ENCODE data around the gene PLA2G1B. TPM values are rescaled to one million over a fixed set of nuclear protein-coding genes. Genes with fewer than 3 reads are reported as not detected.

The PLA2G1B gene
- not detected in 2 replicates for total RNA-seq

DNA sequence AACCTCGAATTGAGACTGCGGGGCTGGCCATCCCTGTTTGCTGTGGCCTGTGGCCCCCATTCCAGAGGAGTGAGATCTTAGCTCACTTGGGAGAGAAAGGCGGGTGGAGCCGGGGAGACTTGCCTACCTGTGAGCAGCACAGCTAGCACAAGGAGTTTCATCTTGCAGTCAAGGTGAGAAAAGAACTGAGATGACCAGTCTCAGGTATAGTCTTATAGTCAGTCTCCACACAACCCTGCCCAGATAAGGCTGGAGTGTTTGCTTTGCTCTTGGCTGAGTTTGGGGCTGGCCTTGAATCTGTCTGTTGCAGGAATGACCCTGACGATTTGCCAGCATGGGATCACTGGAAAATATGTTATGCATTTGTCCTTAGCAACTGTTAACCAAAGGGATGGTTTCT lies at the start of gene PLA2G1B:
Gene PLA2G1B (minus strand): TSS at position 187 of the 400 bp plus-strand sequence. CDS start 26 bp downstream, at position 161.
- DNase-seq (ENCODE audit: low read depth), result no peak
- TF ChIP-seq, protein P1, sequence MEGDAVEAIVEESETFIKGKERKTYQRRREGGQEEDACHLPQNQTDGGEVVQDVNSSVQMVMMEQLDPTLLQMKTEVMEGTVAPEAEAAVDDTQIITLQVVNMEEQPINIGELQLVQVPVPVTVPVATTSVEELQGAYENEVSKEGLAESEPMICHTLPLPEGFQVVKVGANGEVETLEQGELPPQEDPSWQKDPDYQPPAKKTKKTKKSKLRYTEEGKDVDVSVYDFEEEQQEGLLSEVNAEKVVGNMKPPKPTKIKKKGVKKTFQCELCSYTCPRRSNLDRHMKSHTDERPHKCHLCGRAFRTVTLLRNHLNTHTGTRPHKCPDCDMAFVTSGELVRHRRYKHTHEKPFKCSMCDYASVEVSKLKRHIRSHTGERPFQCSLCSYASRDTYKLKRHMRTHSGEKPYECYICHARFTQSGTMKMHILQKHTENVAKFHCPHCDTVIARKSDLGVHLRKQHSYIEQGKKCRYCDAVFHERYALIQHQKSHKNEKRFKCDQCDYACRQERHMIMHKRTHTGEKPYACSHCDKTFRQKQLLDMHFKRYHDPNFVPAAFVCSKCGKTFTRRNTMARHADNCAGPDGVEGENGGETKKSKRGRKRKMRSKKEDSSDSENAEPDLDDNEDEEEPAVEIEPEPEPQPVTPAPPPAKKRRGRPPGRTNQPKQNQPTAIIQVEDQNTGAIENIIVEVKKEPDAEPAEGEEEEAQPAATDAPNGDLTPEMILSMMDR (IDR thresholded peaks at IDR 0.05; ENCODE audit: insufficient read depth, low read depth, low read length), result no peak
- no peak within 1 kb of the TSS for H3K4me3 ChIP-seq (ENCODE audit: low read depth, low read length)

DNA sequence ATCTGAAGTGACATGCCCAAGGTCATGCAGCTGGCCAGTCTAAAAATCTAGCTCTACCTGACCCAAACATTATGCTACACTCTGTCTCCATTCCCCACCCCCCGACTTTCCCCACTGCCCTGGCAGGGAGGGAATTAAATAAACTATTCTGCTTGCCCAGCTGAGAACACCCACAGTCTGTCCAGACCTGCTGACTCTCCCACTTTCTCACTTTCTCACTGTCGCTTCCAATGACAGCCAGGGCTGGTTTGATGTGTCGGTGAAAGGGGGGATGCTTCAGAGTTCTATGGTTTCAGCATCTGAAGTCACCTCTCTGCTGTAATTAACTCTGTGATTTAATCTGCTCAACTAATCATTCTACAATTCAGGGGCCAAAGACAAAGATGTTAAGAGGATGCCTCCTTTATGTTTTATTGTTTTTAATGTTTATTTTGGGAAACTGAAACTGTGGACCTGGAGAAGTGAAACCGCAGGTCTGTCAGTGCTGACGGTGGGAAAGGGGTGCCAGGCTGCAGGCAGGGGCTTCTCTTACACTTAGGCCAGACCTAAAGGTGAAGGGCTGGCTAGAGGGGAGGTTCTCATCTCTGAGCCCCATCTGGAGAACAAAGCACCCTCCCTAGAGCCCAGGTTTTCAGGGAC lies 49.5 kb upstream of the PLA2G1B start:
- DNase-seq (ENCODE audit: low read depth), result no peak
- H3K4me3 ChIP-seq (ENCODE audit: low read depth, low read length), result no peak overlapping the region
- TF ChIP-seq, protein P1 (IDR thresholded peaks at IDR 0.05; ENCODE audit: insufficient read depth, low read depth, low read length), result no peak

DNA sequence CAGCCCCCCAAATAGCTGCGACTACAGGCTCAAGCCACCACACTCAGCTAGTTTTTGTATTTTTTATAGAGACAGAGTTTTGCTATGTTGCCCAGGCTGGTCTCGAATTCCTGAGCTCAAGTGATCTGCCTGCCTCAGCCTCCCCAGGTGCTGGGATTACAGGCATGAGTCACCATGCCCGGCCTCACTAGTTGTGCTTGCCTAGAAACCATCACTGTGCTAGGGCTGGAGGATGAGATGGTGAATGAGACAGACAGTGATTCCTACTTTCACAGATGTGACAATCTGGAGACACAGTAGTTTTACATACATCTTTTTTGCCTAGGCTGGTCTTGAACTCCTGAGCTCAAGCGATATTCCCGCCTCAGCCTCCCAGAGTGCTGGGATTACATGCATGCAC lies 48.8 kb upstream of the PLA2G1B start:
- no peak for DNase-seq (ENCODE audit: low read depth)
- H3K4me3 ChIP-seq (ENCODE audit: low read depth, low read length), result no peak overlapping the region
- TF ChIP-seq, protein P1 (IDR thresholded peaks at IDR 0.05; ENCODE audit: insufficient read depth, low read depth, low read length), result no peak

DNA sequence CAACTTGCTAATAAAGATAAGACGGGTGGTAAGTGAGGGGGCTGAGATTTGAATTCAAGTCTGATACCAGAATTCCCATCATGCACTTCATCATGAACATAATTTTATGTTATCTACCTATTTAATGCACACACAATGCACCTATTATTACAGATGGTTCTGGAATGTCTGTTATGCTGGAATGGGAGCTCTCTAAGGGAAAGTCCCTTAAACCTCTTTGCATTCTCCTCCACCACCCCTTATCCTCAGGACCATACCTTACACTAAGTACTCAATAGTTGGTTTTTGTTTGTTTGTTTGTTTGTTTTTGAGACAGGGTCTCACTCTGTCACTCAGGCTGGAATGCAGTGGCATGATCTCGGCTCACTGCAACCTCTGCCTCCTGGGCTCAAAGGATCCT lies 48.4 kb upstream of the PLA2G1B start:
- DNase-seq (ENCODE audit: low read depth), result no peak
- TF ChIP-seq, protein P1 (IDR thresholded peaks at IDR 0.05; ENCODE audit: insufficient read depth, low read depth, low read length), result no peak
- no peak overlapping the region for H3K4me3 ChIP-seq (ENCODE audit: low read depth, low read length)

DNA sequence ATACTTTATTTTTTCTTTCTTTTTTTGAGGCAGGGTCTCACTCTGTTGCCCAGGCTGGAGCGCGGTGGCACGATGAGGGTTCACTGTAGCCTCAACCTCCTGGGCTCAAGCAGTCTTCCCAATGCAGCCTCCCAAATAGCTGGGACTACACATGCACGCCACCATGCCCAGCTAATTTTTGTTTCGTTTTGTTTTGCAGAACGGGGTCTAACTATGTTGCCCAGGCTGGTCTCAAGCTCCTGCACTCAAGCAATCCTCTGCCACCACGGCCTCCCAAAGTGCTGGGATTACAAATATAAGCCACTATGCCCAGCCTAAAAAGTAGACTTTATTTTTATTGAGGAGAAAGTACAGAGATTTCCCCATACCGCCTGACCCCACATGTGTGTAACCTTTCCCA lies 46.1 kb upstream of the PLA2G1B start:
- TF ChIP-seq, protein P1 (IDR thresholded peaks at IDR 0.05; ENCODE audit: insufficient read depth, low read depth, low read length), result no peak
- no peak for DNase-seq (ENCODE audit: low read depth)
- no peak overlapping the region for H3K4me3 ChIP-seq (ENCODE audit: low read depth, low read length)

DNA sequence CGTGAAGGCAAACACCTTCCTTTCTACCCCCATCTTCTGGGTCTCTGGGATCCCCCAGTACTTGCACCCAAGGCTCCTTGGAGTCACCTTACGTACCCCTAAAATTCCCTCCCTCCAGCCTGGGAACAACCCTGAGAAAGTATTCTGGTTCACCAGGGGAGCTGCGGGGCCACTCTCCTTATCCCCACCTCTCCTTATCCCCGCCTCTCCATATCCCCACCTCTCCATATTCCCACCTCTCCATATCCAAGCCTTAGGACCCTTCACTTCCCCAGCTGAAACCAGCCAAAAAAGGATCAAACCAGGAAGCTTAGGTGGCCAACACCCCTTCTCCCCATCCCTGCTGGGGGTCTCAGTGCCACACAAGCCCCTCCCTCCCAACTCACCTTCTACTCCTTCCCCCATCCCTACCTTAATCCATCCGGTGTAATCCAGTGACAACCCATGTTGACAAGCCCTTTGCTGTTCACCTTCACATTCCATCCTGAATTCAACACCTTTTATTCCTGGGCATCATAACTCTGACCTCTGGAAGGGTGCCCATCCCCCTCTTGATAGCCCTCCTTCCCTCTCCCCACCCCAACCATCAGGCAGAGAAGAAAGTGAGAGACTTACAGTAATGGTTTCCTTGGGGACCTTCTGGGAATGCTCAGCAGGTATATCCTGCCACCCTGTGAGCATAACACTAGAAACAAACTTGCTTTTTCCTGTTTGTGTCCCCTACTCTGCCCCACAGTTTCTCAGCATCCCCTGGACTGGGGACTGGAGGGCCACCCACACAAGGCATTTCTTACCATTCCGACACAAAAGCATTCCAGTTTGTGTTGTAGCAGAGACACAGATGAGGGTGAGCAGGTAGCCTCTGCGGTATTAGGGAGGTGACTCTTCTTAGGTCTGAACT lies 43.0 kb upstream of the PLA2G1B start:
- no peak for DNase-seq (ENCODE audit: low read depth)
- TF ChIP-seq, protein P1 (IDR thresholded peaks at IDR 0.05; ENCODE audit: insufficient read depth, low read depth, low read length), result no peak
- H3K4me3 ChIP-seq (ENCODE audit: low read depth, low read length), result no peak overlapping the region
